OCI-LY7 (cell line): ENCODE results near the gene ITK. TPM values are rescaled to one million over a fixed set of nuclear protein-coding genes. Genes with fewer than 3 reads are reported as not detected.

Source experiments
- BruUV-seq: library from RNA; stranded (reverse); fragments of 400-500 nt; replicated peaks from 2 replicates; lab custom pipeline; 2021; lab: Mats Ljungman, UMichigan
- CTCF ChIA-PET: fragments of 300-600 bp; sonication (Branson Sonifier 250); formaldehyde crosslinking; loops from one replicate; lab custom pipeline; 2022; ENCODE audit warnings: antibody characterized with exemption; ENCODE audit not compliant: unreplicated experiment; lab: Charles Lee
- POLR2A ChIA-PET: fragments of 300-600 bp; sonication (Branson Sonifier 250); formaldehyde crosslinking; loops from one replicate; lab custom pipeline; 2022; ENCODE audit warnings: antibody characterized with exemption; lab: Charles Lee
- DNase-seq: peaks from one replicate; pipeline ENCODE4 v3.0.0-alpha.2; 2015; ENCODE audit warnings: low spot score
- H2AFZ ChIP-seq: fragments of 200-600 bp; sonication (generic), shearing (Covaris generic); 2 replicates; pipeline ENCODE4 v1.6.1; 2014; ENCODE audit warnings: mild to moderate bottlenecking, antibody characterized with exemption, low read length, moderate library complexity
- H3K27ac ChIP-seq: fragments of 200-600 bp; sonication (generic); 2 replicates; pipeline ENCODE4 v1.5.1; 2014; ENCODE audit warnings: mixed run types, low read depth, mild to moderate bottlenecking, moderate library complexity, low read length, inconsistent platforms; ENCODE audit not compliant: poor library complexity, severe bottlenecking
- H3K36me3 ChIP-seq: fragments of 200-600 bp; sonication (generic); 2 replicates; pipeline ENCODE4 v1.6.1; 2014; ENCODE audit warnings: mild to moderate bottlenecking, antibody characterized with exemption, low read length, moderate library complexity, mixed read lengths; ENCODE audit not compliant: insufficient read depth
- H3K4me1 ChIP-seq: fragments of 200-600 bp; sonication (generic); 2 replicates; pipeline ENCODE4 v1.5.1; 2014; ENCODE audit warnings: mild to moderate bottlenecking, low read length; ENCODE audit not compliant: insufficient read depth, poor library complexity, severe bottlenecking
- H3K4me2 ChIP-seq: fragments of 200-600 bp; sonication (generic); 2 replicates; pipeline ENCODE4 v1.6.1; 2014; ENCODE audit warnings: mild to moderate bottlenecking, low read length
- H3K4me3 ChIP-seq: fragments of 200-600 bp; sonication (generic); 2 replicates; pipeline ENCODE4 v1.5.1; 2014; ENCODE audit warnings: mild to moderate bottlenecking, low read depth, low read length; ENCODE audit not compliant: poor library complexity, severe bottlenecking
- H3K79me2 ChIP-seq: fragments of 200-600 bp; sonication (generic); 2 replicates; pipeline ENCODE4 v1.6.1; 2016; ENCODE audit warnings: low read depth, mild to moderate bottlenecking, low read length, moderate library complexity, mixed read lengths; ENCODE audit not compliant: insufficient read depth
- H3K9me2 ChIP-seq: fragments of 200-600 bp; sonication (generic); 2 replicates; pipeline ENCODE4 v1.6.1; 2016; ENCODE audit warnings: mild to moderate bottlenecking, low read length, mixed read lengths; ENCODE audit not compliant: insufficient read depth
- H3K9me3 ChIP-seq: fragments of 200-600 bp; sonication (generic); 2 replicates; pipeline ENCODE4 v1.6.1; 2014; ENCODE audit warnings: mild to moderate bottlenecking, mixed run types, low read length, mixed read lengths
- H4K20me1 ChIP-seq: fragments of 200-600 bp; sonication (generic); 2 replicates; pipeline ENCODE4 v1.6.1; 2014; ENCODE audit warnings: mild to moderate bottlenecking, antibody characterized with exemption, low read length, moderate library complexity, mixed read lengths; ENCODE audit not compliant: insufficient read depth
- EZH2phosphoT487 ChIP-seq: fragments of 200-600 bp; sonication (generic); IDR thresholded peaks from 2 replicates; pipeline ENCODE4 v1.6.1; 2018; ENCODE audit warnings: low read depth, borderline replicate concordance, mild to moderate bottlenecking, mixed run types, antibody characterized with exemption, low read length, moderate library complexity, mixed read lengths
- intact Hi-C: fragments of 100-400 bp; cut with micrococcal nuclease; formaldehyde crosslinking; loops from one replicate; pipeline ENCODE4 v1.10.0; 2022; ENCODE audit not compliant: unreplicated experiment
- total RNA-seq, 2 experiments: library from RNA; depleted of rRNA in 1 of 2; stranded (reverse); fragments of >200 nt in 1 of 2; shearing (Covaris generic) in 1 of 2; gene quantifications; 2 replicates each; pipeline ENCODE4 v1.2.3, GENCODE V29; 2014 to 2022
- TF ChIP-seq, protein P1 (sequence below): fragments of 200-600 bp; sonication (generic); conservative IDR thresholded peaks from 2 replicates; pipeline ENCODE4 v1.5.1; 2014; ENCODE audit warnings: mild to moderate bottlenecking, antibody characterized with exemption, low read length, moderate library complexity, mixed read lengths

ITK gene
- total RNA-seq, 2 experiments from 2014 or later, result not detected

- H3K36me3 ChIP-seq, result no peaks in the 10 kb centered on the region
- intact Hi-C loops, result no loop called here
- BruUV-seq, result no TSS peak
- no peak overlapping the region for H3K4me2 ChIP-seq
- H3K9me2 ChIP-seq, result no peaks in the 10 kb centered on the region
- POLR2A ChIA-PET, result interaction anchor here (0.5 to 0.6 kb wide), 2 partner anchors 9 to 58 kb away, joined by 3 to 5 read pairs; no protein-coding TSS in a partner anchor
- no peaks in the 10 kb centered on the region for H4K20me1 ChIP-seq
- H3K4me1 ChIP-seq, result peaks cover 18% of the 10 kb centered on the region
- no peaks in the 10 kb centered on the region for H3K9me3 ChIP-seq
- no peak for TF ChIP-seq EZH2phosphoT487
- TF ChIP-seq, protein P1, sequence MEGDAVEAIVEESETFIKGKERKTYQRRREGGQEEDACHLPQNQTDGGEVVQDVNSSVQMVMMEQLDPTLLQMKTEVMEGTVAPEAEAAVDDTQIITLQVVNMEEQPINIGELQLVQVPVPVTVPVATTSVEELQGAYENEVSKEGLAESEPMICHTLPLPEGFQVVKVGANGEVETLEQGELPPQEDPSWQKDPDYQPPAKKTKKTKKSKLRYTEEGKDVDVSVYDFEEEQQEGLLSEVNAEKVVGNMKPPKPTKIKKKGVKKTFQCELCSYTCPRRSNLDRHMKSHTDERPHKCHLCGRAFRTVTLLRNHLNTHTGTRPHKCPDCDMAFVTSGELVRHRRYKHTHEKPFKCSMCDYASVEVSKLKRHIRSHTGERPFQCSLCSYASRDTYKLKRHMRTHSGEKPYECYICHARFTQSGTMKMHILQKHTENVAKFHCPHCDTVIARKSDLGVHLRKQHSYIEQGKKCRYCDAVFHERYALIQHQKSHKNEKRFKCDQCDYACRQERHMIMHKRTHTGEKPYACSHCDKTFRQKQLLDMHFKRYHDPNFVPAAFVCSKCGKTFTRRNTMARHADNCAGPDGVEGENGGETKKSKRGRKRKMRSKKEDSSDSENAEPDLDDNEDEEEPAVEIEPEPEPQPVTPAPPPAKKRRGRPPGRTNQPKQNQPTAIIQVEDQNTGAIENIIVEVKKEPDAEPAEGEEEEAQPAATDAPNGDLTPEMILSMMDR, result no peak
- no peak overlapping the region for H3K27ac ChIP-seq
- H3K4me3 ChIP-seq, result no peak overlapping the region
- DNase-seq, result no peak
- no peaks in the 10 kb centered on the region for H3K79me2 ChIP-seq
- H2AFZ ChIP-seq, result no peak overlapping the region
- CTCF ChIA-PET, result no interaction called here
Measured at GRCh38 chr5:157214861-157215513, 34.3 kb downstream of the ITK start.

GRCh38 chr5:157215514-157216167 is 35.0 kb downstream of the ITK start:
- H3K36me3 ChIP-seq, result no peaks in the 10 kb centered on the region
- no TSS peak for BruUV-seq
- no peak overlapping the region for H2AFZ ChIP-seq
- H3K27ac ChIP-seq, result no peak overlapping the region
- H3K4me3 ChIP-seq, result no peak overlapping the region
- no peaks in the 10 kb centered on the region for H3K9me3 ChIP-seq
- ChIA-PET CTCF (no interaction called here), POLR2A (no interaction called here)
- H4K20me1 ChIP-seq, result no peaks in the 10 kb centered on the region
- no peaks in the 10 kb centered on the region for H3K79me2 ChIP-seq
- intact Hi-C loops, result no loop called here
- no peak for TF ChIP-seq EZH2phosphoT487
- TF ChIP-seq, protein P1, result no peak
- DNase-seq, result no peak
- peaks cover 18% of the 10 kb centered on the region for H3K4me1 ChIP-seq
- no peaks in the 10 kb centered on the region for H3K9me2 ChIP-seq
- no peak overlapping the region for H3K4me2 ChIP-seq
